ENCODE data around the gene JAG1. TPM values are rescaled to one million over a fixed set of nuclear protein-coding genes. Genes with fewer than 3 reads are reported as not detected.

JAG1 gene
- total and polyA plus RNA-seq, 9 of the 15 experiments (the other 6 are each of a cell fraction or from before 2014, with no cell fraction given): 0.04 to 0.40 (median 0.07) TPM

GRCh38 chr20:10604865-10605440 is 68.8 kb downstream of the JAG1 start:
- Histone ChIP-seq H3K4me2 (ENCODE audit: insufficient read depth, low read length) (no peak overlapping the region), H2AFZ (ENCODE audit: low read depth, low read length) (no peak overlapping the region), H3K27ac (ENCODE audit: extremely low read depth, low read depth, low read length) (no peak overlapping the region), H3K9me1 (ENCODE audit: control insufficient read depth, insufficient read depth, low read length) (no peaks in the 10 kb centered on the region), H3K4me1 (replicated peaks in 1 of 2; ENCODE audit: control insufficient read depth in 2 of 2, insufficient read depth in 2 of 2, low read length in 2 of 2) (no peaks in the 10 kb centered on the region; a peak in 1 of 5 replicates), H4K20me1 (replicated peaks; ENCODE audit: control insufficient read depth, insufficient read depth, low read length) (no peaks in the 10 kb centered on the region), H3K79me2 (ENCODE audit: control insufficient read depth, insufficient read depth, low read length) (no peaks in the 10 kb centered on the region), H3K9ac (ENCODE audit: insufficient read depth in 1 of 2, low read depth in 2 of 2, low read length in 2 of 2) (no peak overlapping the region), H3K4me3 (no peak overlapping the region), H3K36me3 (ENCODE audit: control insufficient read depth, insufficient read depth, low read length) (no peaks in the 10 kb centered on the region), H3K27me3 (ENCODE audit: control insufficient read depth in 2 of 2, insufficient read depth in 2 of 2, low read length in 2 of 2) (no peaks in the 10 kb centered on the region), H3K9me3 (replicated peaks; ENCODE audit: control insufficient read depth, insufficient read depth, low read depth, low read length) (no peaks in the 10 kb centered on the region)
- TF ChIP-seq ZNF384 (IDR thresholded peaks at IDR 0.05; ENCODE audit: low read depth, low read length): no peak
- TF ChIP-seq ARID2 (IDR thresholded peaks at IDR 0.05): no peak
- no peak for TF ChIP-seq BCL6 (CRISPR knock-in tag; IDR thresholded peaks at IDR 0.05)
- TF ChIP-seq ZKSCAN8 (CRISPR knock-in tag; IDR thresholded peaks at IDR 0.05): no peak
- WGBS (ENCODE audit: insufficient coverage, low coverage, missing lambda C conversion rate): 85% methylated on average over 2 of the region's 2 CpGs
- ChIA-PET POLR2A (interaction anchor here (0.7 to 1.0 kb wide), 2 partner anchors 15 to 168 kb away, joined by 3 read pairs; no protein-coding TSS in a partner anchor), CTCF (ENCODE audit: low intra/inter-chr PET ratio) (no interaction called here)
- FAIRE-seq: no peak
- in situ Hi-C loops (cut with MboI) (no loop called here), intact Hi-C loops (cut with micrococcal nuclease) (no loop called here)
- no TSS peak for BruUV-seq (replicated peaks)
- no peak for ATAC-seq
- DNase-seq (ENCODE audit: extremely low read depth in 1 of 4, low spot score in 3 of 4): no peak

- Histone ChIP-seq H4K20me1 (replicated peaks; ENCODE audit: control insufficient read depth, insufficient read depth, low read length) (no peaks in the 10 kb centered on the region), H3K9me1 (ENCODE audit: control insufficient read depth, insufficient read depth, low read length) (no peaks in the 10 kb centered on the region), H3K36me3 (ENCODE audit: control insufficient read depth, insufficient read depth, low read length) (no peaks in the 10 kb centered on the region), H2AFZ (ENCODE audit: low read depth, low read length) (no peak overlapping the region), H3K4me1 (replicated peaks in 1 of 2; ENCODE audit: control insufficient read depth in 2 of 2, insufficient read depth in 2 of 2, low read length in 2 of 2) (no peaks in the 10 kb centered on the region; a peak in 1 of 5 replicates), H3K9me3 (replicated peaks; ENCODE audit: control insufficient read depth, insufficient read depth, low read depth, low read length) (no peaks in the 10 kb centered on the region), H3K4me3 (no peak overlapping the region), H3K27ac (ENCODE audit: extremely low read depth, low read depth, low read length) (no peak overlapping the region), H3K27me3 (ENCODE audit: control insufficient read depth in 2 of 2, insufficient read depth in 2 of 2, low read length in 2 of 2) (no peaks in the 10 kb centered on the region), H3K9ac (ENCODE audit: insufficient read depth in 1 of 2, low read depth in 2 of 2, low read length in 2 of 2) (no peak overlapping the region), H3K79me2 (ENCODE audit: control insufficient read depth, insufficient read depth, low read length) (no peaks in the 10 kb centered on the region), H3K4me2 (ENCODE audit: insufficient read depth, low read length) (no peak overlapping the region)
- no peak for DNase-seq (ENCODE audit: extremely low read depth in 1 of 4, low spot score in 3 of 4)
- WGBS (ENCODE audit: insufficient coverage, low coverage, missing lambda C conversion rate): 75% methylated on average over 8 of the region's 8 CpGs
- intact Hi-C loops (cut with micrococcal nuclease): no loop called here
- TF ChIP-seq TAF7 (tag; IDR thresholded peaks at IDR 0.05) (no peak), ARID3A (IDR thresholded peaks at IDR 0.05; ENCODE audit: borderline replicate concordance, low read depth, low read length) (no peak), E2F8 (IDR thresholded peaks at IDR 0.05; ENCODE audit: low read depth, partially characterized antibody) (no peak), EP300 (IDR thresholded peaks at IDR 0.05; ENCODE audit: low read length) (no peak), NFXL1 (CRISPR knock-in tag; IDR thresholded peaks at IDR 0.05) (no peak)
- in situ Hi-C loops (cut with MboI): no loop called here
- POLR2A ChIA-PET: interaction anchor here (0.7 to 1.0 kb wide), 2 partner anchors 15 to 168 kb away, joined by 3 read pairs; no protein-coding TSS in a partner anchor
- ATAC-seq: no peak
- FAIRE-seq: no peak
- CTCF ChIA-PET (ENCODE audit: low intra/inter-chr PET ratio): no interaction called here
- no TSS peak for BruUV-seq (replicated peaks)
Observed at GRCh38 chr20:10603971-10604864, 69.6 kb downstream of the JAG1 start.

Data from K562 (cell line).